HUES64 (cell line): ENCODE data around the gene ANK3.

Experiments
- H3K27ac ChIP-seq: 2 replicates; pipeline ENCODE4 v1.7.0; 2013; ENCODE audit warnings: low read depth, low read length, inconsistent platforms
- H3K27me3 ChIP-seq: 2 replicates; pipeline ENCODE4 v1.6.1; 2013; ENCODE audit warnings: mild to moderate bottlenecking, low read length; ENCODE audit not compliant: insufficient read depth
- H3K36me3 ChIP-seq: 2 replicates; pipeline ENCODE4 v1.6.1; 2013; ENCODE audit warnings: mild to moderate bottlenecking, low read length; ENCODE audit not compliant: insufficient read depth
- H3K4me1 ChIP-seq: 2 replicates; pipeline ENCODE4 v1.6.1; 2013; ENCODE audit warnings: mild to moderate bottlenecking, low read length, moderate library complexity; ENCODE audit not compliant: insufficient read depth
- H3K4me3 ChIP-seq: 2 replicates; pipeline ENCODE4 v1.5.1; 2013; ENCODE audit warnings: mild to moderate bottlenecking, low read length, moderate library complexity
- H3K9ac ChIP-seq: 2 replicates; pipeline ENCODE4 v1.6.1; 2013; ENCODE audit warnings: mild to moderate bottlenecking, low read depth, low read length
- H3K9me3 ChIP-seq: 2 replicates; pipeline ENCODE4 v1.6.1; 2013; ENCODE audit warnings: low read depth, low read length; ENCODE audit not compliant: insufficient read depth
- WGBS: fragments of 150-250, 120-280 bp; methylation state at CpG from one replicate; pipeline ENCODE4 v1.1.7; 2013; ENCODE audit warnings: missing lambda C conversion rate; 5-methylcytosine and 5-hydroxymethylcytosine counted together

ANK3 gene

GRCh38 chr10:60341969-60342368, 47.7 kb downstream of the ANK3 start:
- no peaks in the 10 kb centered on the region for H3K36me3 ChIP-seq
- no peaks in the 10 kb centered on the region for H3K27me3 ChIP-seq
- H3K9ac ChIP-seq: no peak overlapping the region
- H3K4me3 ChIP-seq: no peak overlapping the region
- no peaks in the 10 kb centered on the region for H3K9me3 ChIP-seq
- WGBS: 98% methylated on average over 3 of the region's 4 CpGs
- H3K4me1 ChIP-seq: peaks cover 30% of the 10 kb centered on the region
- H3K27ac ChIP-seq: no peak overlapping the region

- Histone ChIP-seq H3K36me3 (no peaks in the 10 kb centered on the region), H3K27ac (no peak overlapping the region), H3K4me3 (no peak overlapping the region), H3K9me3 (no peaks in the 10 kb centered on the region), H3K4me1 (peaks cover 31% of the 10 kb centered on the region), H3K9ac (no peak overlapping the region), H3K27me3 (no peaks in the 10 kb centered on the region)
- WGBS: 94% methylated on average over 1 of the region's 1 CpG
Observed at GRCh38 chr10:60340973-60341372, 48.7 kb downstream of the ANK3 start.

- Histone ChIP-seq H3K36me3 (no peaks in the 10 kb centered on the region), H3K27me3 (no peaks in the 10 kb centered on the region), H3K9ac (no peak overlapping the region), H3K4me3 (no peak overlapping the region), H3K4me1 (peaks cover 31% of the 10 kb centered on the region), H3K27ac (no peak overlapping the region), H3K9me3 (no peaks in the 10 kb centered on the region)
- WGBS: 72% methylated on average over 4 of the region's 4 CpGs
Observed at GRCh38 chr10:60339757-60340156, 49.9 kb downstream of the ANK3 start.

- no peak overlapping the region for H3K9ac ChIP-seq
- H3K36me3 ChIP-seq: no peaks in the 10 kb centered on the region
- 42% methylated on average over 2 of the region's 2 CpGs for WGBS
- H3K27ac ChIP-seq: peak overlapping the region; percentile 63; the same call in 1 of the 2 replicates
- no peaks in the 10 kb centered on the region for H3K27me3 ChIP-seq
- no peaks in the 10 kb centered on the region for H3K9me3 ChIP-seq
- peak overlapping the region; percentile 17; the same call in 1 of the 2 replicates for H3K4me3 ChIP-seq
- peaks cover 31% of the 10 kb centered on the region for H3K4me1 ChIP-seq
Observed at GRCh38 chr10:60338786-60339185, 50.9 kb downstream of the ANK3 start.

- Histone ChIP-seq H3K27ac (peak overlapping the region; percentile 46; the same call in 1 of the 2 replicates), H3K36me3 (no peaks in the 10 kb centered on the region), H3K4me3 (peak overlapping the region; percentile 17; the same call in 1 of the 2 replicates), H3K9me3 (no peaks in the 10 kb centered on the region), H3K9ac (no peak overlapping the region), H3K27me3 (no peaks in the 10 kb centered on the region), H3K4me1 (peaks cover 31% of the 10 kb centered on the region)
- WGBS: 83% methylated on average over 2 of the region's 2 CpGs
Observed at GRCh38 chr10:60338002-60338564, 51.6 kb downstream of the ANK3 start.

GRCh38 chr10:60336901-60337630, 52.6 kb downstream of the ANK3 start:
- H3K27me3 ChIP-seq: no peaks in the 10 kb centered on the region
- 84% methylated on average over 3 of the region's 3 CpGs for WGBS
- H3K9ac ChIP-seq: no peak overlapping the region
- no peak overlapping the region for H3K4me3 ChIP-seq
- no peaks in the 10 kb centered on the region for H3K36me3 ChIP-seq
- H3K9me3 ChIP-seq: no peaks in the 10 kb centered on the region
- H3K4me1 ChIP-seq: peaks cover 31% of the 10 kb centered on the region
- H3K27ac ChIP-seq: no peak overlapping the region

GRCh38 chr10:60335708-60336107, 54.0 kb downstream of the ANK3 start:
- no peaks in the 10 kb centered on the region for H3K36me3 ChIP-seq
- H3K4me3 ChIP-seq: no peak overlapping the region
- no peaks in the 10 kb centered on the region for H3K27me3 ChIP-seq
- 87% methylated on average over 5 of the region's 5 CpGs for WGBS
- H3K27ac ChIP-seq: no peak overlapping the region
- no peak overlapping the region for H3K9ac ChIP-seq
- no peaks in the 10 kb centered on the region for H3K9me3 ChIP-seq
- H3K4me1 ChIP-seq: peaks cover 31% of the 10 kb centered on the region

GRCh38 chr10:60334991-60335390, 54.7 kb downstream of the ANK3 start:
- WGBS: 61% methylated on average over 3 of the region's 4 CpGs
- Histone ChIP-seq H3K36me3 (no peaks in the 10 kb centered on the region), H3K9ac (no peak overlapping the region), H3K4me1 (peaks cover 31% of the 10 kb centered on the region), H3K27ac (no peak overlapping the region), H3K4me3 (no peak overlapping the region), H3K27me3 (no peaks in the 10 kb centered on the region), H3K9me3 (no peaks in the 10 kb centered on the region)

GRCh38 chr10:60332371-60332770, 57.3 kb downstream of the ANK3 start:
- 81% methylated on average over 1 of the region's 2 CpGs for WGBS
- Histone ChIP-seq H3K4me3 (no peak overlapping the region), H3K36me3 (no peaks in the 10 kb centered on the region), H3K4me1 (0 out of 2 replicates have a peak, but pooled peaks cover 7% of the 10 kb centered on the region), H3K9me3 (no peaks in the 10 kb centered on the region), H3K27ac (no peak overlapping the region), H3K27me3 (no peaks in the 10 kb centered on the region), H3K9ac (no peak overlapping the region)

- 96% methylated on average over 3 of the region's 3 CpGs for WGBS
- no peak overlapping the region for H3K4me3 ChIP-seq
Observed at GRCh38 chr10:60331886-60332285, 57.8 kb downstream of the ANK3 start.

GRCh38 chr10:60323162-60323561, 66.5 kb downstream of the ANK3 start:
- H3K27me3 ChIP-seq: no peaks in the 10 kb centered on the region
- no peak overlapping the region for H3K4me3 ChIP-seq
- 100% methylated on average over 1 of the region's 2 CpGs for WGBS
- no peak overlapping the region for H3K9ac ChIP-seq
- H3K4me1 ChIP-seq: 0 out of 2 replicates have a peak, but pooled peaks cover 6% of the 10 kb centered on the region
- H3K9me3 ChIP-seq: no peaks in the 10 kb centered on the region
- H3K36me3 ChIP-seq: no peaks in the 10 kb centered on the region
- H3K27ac ChIP-seq: no peak overlapping the region

More at GRCh38 chr10:60331886-60332285, 57.8 kb downstream of the ANK3 start:
- no peak overlapping the region for H3K27ac ChIP-seq
- H3K27me3 ChIP-seq: no peaks in the 10 kb centered on the region
- H3K9ac ChIP-seq: no peak overlapping the region
- 0 out of 2 replicates have a peak, but pooled peaks cover 6% of the 10 kb centered on the region for H3K4me1 ChIP-seq
- H3K36me3 ChIP-seq: no peaks in the 10 kb centered on the region
- H3K9me3 ChIP-seq: no peaks in the 10 kb centered on the region
